Activated CD8-positive, alpha-beta T cell treated with anti-CD3 and anti-CD28 coated beads, Interleukin-2, amount 10 ng/mL, durations not matched to agents 7 days and 5 days (primary cell): ENCODE data around the gene PKDCC. TPM values are rescaled to one million over a fixed set of nuclear protein-coding genes. Genes with fewer than 3 reads are reported as not detected.
"Not testable (repeated sequence)": the region's sequence is repeated elsewhere in the genome, so short reads cannot be mapped to it uniquely, and the experiment has no call there.

Experiments used
- ATAC-seq: fragments of 150-1000 bp; cut with Tn5 transposase; one replicate; pipeline ENCODE4 v1.10.0; 2021; ENCODE audit warnings: moderate library complexity
- CTCF ChIA-PET: fragments of 350-600 bp; sonication (Branson Sonifier 250); formaldehyde crosslinking; loops from one replicate; lab custom pipeline; 2021; ENCODE audit warnings: antibody characterized with exemption; lab: Charles Lee
- POLR2A ChIA-PET: fragments of 350-600 bp; sonication (Branson Sonifier 250); formaldehyde crosslinking; loops from one replicate; lab custom pipeline; 2021; ENCODE audit warnings: antibody characterized with exemption; lab: Charles Lee
- DNase-seq: peaks from one replicate; pipeline ENCODE4 v3.0.0-alpha.2; 2020
- H3K27ac Mint-ChIP-seq: one replicate; pipeline ENCODE4 v1.8.0; 2021; ENCODE audit warnings: mild to moderate bottlenecking, mixed read lengths
- H3K27me3 Mint-ChIP-seq: one replicate; pipeline ENCODE4 v1.8.0; 2021; ENCODE audit warnings: low read depth, mixed read lengths
- H3K36me3 Mint-ChIP-seq: one replicate; pipeline ENCODE4 v1.8.0; 2021; ENCODE audit warnings: low read depth, mixed read lengths
- H3K4me1 Mint-ChIP-seq: one replicate; pipeline ENCODE4 v1.8.0; 2021; ENCODE audit warnings: low read depth, mixed read lengths
- H3K4me3 Mint-ChIP-seq: one replicate; pipeline ENCODE4 v1.8.0; 2021; ENCODE audit warnings: mild to moderate bottlenecking, mixed read lengths
- H3K9me3 Mint-ChIP-seq: one replicate; pipeline ENCODE4 v1.8.0; 2022; ENCODE audit warnings: mixed read lengths; ENCODE audit not compliant: insufficient read depth
- total RNA-seq, 2 experiments: library from RNA; stranded (reverse); gene quantifications; one replicate each; pipeline ENCODE4 v1.2.3, GENCODE V29; 2021

PKDCC gene
- total RNA-seq, 2 experiments from 2014 or later = not detected

DNA sequence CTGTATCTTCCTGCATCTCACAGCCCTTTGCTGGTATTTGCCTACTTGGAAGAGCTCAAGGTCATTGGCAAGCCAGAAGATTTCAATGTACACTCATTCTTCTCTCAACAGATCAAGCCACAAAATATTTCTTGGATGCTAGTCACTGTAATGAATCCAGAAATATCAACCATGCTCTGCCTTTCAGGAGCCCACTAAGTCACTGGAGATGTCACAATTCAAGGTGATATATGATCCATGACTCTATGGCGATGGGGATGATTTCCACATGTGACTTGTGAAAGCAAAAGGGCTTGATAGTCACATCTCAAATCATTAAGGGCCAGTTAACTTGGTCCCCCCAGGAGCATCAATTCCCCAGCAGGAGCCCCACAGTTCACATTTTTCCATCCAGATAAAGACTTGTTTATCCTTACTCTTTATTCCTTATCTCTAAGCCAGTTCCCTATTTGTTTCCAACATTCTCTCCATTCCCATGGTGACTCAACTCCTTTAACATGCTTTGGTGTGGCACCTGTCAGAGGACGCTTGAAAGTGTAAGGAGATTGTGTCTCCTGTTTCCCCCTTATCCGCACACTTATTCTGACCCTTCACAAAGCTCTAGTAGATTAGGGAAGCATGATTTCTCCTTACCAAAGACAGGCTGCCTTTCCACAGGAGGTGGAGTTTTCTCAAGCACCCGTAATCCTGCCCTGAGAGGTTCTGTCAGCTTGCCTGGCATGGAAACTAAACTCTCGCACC lies 15.8 kb downstream of the PKDCC start:
- H3K27ac Mint-ChIP-seq = no peak overlapping the region
- ATAC-seq = no peak
- H3K4me3 Mint-ChIP-seq = no peak overlapping the region
- H3K36me3 Mint-ChIP-seq = no peaks in the 10 kb centered on the region
- CTCF ChIA-PET = no interaction called here
- POLR2A ChIA-PET = no interaction called here
- no peaks in the 10 kb centered on the region for H3K9me3 Mint-ChIP-seq
- no peaks in the 10 kb centered on the region for H3K4me1 Mint-ChIP-seq
- peaks cover 16% of the 10 kb centered on the region for H3K27me3 Mint-ChIP-seq
- DNase-seq = no peak

DNA sequence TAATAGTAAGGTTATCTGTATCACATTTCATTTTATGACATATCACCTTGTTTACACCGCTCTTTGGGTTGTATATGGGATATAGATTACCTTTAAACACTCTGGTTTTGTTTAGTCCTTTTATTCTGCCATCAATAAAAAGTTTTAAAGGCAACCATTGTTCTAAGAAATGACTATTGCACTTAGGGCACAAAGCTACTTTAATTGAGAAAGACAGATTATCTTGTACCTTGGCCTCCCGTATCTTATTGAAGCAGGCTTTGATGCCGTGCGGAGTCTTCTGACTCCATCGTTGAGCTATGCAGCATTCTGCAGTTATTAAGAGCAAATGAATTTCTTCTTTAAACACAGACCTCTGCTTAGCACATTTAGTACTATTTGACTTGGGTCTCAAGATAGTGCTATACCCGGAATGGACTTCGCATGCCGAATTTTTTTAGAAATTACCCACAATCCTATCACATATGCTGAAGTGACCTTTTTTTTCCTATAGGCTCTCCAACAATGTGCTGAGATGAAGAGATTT lies 16.7 kb downstream of the PKDCC start:
- no peak for ATAC-seq
- no peak overlapping the region for H3K4me3 Mint-ChIP-seq

DNA sequence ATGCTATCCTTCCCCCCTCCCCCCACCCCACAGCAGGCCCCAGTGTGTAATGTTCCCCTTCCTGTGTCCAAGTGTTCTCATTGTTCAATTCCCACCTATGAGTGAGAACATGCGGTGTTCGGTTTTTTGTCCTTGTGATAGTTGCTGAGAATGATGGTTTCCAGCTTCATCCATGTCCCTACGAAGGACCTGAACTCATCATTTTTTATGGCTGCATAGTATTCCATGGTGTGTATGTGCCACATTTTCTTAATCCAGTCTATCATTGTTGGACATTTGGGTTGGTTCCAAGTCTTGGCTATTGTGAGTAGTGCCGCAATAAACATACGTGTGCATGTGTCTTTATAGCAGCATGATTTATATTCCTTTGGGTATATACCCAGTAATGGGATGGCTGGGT lies 17.9 kb downstream of the PKDCC start:
- H3K4me3 Mint-ChIP-seq, H3K27ac Mint-ChIP-seq, POLR2A ChIA-PET, H3K9me3 Mint-ChIP-seq, CTCF ChIA-PET, H3K4me1 Mint-ChIP-seq, ATAC-seq, H3K36me3 Mint-ChIP-seq, DNase-seq: not testable (repeated sequence)
- peaks cover 23% of the 10 kb centered on the region for H3K27me3 Mint-ChIP-seq

More for the DNA sequence above, 16.7 kb downstream of the PKDCC start:
- Mint-ChIP-seq H3K36me3 (no peaks in the 10 kb centered on the region), H3K9me3 (no peaks in the 10 kb centered on the region), H3K27me3 (peaks cover 19% of the 10 kb centered on the region), H3K4me1 (no peaks in the 10 kb centered on the region), H3K27ac (no peak overlapping the region)
- no peak for DNase-seq
- ChIA-PET POLR2A (no interaction called here), CTCF (no interaction called here)

DNA sequence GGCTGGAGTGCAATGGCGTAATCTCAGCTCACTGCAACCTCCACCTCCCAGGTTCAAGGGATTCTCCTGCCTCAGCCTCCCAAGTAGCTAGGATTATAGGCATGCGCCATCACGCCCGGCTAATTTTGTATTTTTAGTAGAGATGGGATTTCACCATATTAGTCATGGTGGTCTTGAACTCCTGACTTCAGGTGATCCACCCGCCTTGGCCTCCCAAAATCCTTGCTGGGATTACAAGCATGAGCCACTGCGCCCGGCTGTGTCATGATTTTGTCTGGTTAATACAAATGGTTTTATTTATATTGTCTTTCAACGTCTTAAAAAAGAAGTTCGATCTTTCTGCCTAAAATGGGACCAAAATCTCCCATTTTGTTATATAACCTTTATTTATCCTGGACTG lies 19.2 kb downstream of the PKDCC start:
- H3K27ac Mint-ChIP-seq, ATAC-seq, H3K9me3 Mint-ChIP-seq, POLR2A ChIA-PET, H3K36me3 Mint-ChIP-seq, DNase-seq, H3K4me1 Mint-ChIP-seq, H3K4me3 Mint-ChIP-seq: not testable (repeated sequence)
- CTCF ChIA-PET = interaction anchor here (1.2 kb wide), 1 partner anchor 197 kb away, joined by 3 read pairs; no protein-coding TSS in a partner anchor
- H3K27me3 Mint-ChIP-seq = peaks cover 19% of the 10 kb centered on the region

DNA sequence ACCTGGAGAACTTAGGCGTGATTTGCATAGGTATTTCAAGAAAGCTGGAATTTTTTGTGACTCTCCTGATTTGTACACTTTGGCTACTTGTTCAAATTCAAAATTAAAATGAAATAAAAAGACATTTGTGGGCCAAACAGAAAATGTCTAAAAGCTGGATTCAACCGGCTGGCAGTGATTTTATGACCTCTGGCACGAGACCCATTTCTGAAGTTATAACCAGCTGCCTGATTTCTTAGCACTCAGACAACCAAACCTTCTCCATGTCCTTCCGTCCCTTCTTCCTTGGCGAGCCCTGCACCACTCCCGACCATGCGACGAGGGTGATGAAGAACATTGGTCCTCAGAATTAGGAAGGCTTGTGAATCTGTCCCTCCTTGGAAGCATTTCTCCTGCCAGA lies 19.7 kb downstream of the PKDCC start:
- no peaks in the 10 kb centered on the region for H3K36me3 Mint-ChIP-seq
- POLR2A ChIA-PET = no interaction called here
- DNase-seq (no peak), ATAC-seq (no peak)
- no peak overlapping the region for H3K4me3 Mint-ChIP-seq
- peaks cover 16% of the 10 kb centered on the region for H3K27me3 Mint-ChIP-seq
- H3K27ac Mint-ChIP-seq = no peak overlapping the region
- CTCF ChIA-PET = interaction anchor here (1.2 kb wide), 1 partner anchor 197 kb away, joined by 3 read pairs; no protein-coding TSS in a partner anchor
- H3K9me3 Mint-ChIP-seq = no peaks in the 10 kb centered on the region
- no peaks in the 10 kb centered on the region for H3K4me1 Mint-ChIP-seq

DNA sequence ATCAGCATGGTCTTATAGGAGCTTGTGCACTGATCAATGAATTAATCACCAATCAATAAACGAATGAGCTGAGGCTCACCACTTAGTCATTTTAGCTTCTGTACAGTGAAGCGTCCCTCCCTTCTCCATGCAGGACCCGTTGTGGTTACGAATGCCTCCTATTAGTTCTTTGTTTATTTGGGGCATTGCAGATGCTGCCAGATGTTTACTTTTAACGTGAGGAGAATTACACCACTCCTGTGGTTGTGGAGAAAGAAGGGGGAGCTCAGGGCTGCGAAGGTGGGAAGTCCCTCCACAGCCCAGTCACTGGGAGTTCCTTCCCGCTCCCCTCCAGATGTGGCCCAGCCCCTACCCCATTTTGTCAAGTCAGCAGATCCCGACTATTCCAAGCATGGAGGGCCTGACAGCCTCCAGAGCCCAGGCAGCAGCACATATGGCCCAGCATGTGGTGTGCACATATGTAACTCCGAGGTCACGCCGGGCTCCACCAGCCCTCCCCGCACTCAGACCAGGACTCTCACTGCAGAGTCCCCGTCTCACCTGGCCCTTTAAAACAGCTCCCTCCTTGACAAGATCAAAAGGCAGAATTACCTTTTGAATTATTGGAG lies 20.9 kb downstream of the PKDCC start:
- Mint-ChIP-seq H3K4me1 (no peaks in the 10 kb centered on the region), H3K27me3 (peaks cover 15% of the 10 kb centered on the region), H3K36me3 (no peaks in the 10 kb centered on the region), H3K4me3 (no peak overlapping the region), H3K27ac (no peak overlapping the region), H3K9me3 (no peaks in the 10 kb centered on the region)
- POLR2A ChIA-PET = no interaction called here
- CTCF ChIA-PET = interaction anchor here (0.8 kb wide), 1 partner anchor 9 kb away, joined by 3 read pairs; no protein-coding TSS in a partner anchor
- DNase-seq = no peak
- no peak for ATAC-seq

DNA sequence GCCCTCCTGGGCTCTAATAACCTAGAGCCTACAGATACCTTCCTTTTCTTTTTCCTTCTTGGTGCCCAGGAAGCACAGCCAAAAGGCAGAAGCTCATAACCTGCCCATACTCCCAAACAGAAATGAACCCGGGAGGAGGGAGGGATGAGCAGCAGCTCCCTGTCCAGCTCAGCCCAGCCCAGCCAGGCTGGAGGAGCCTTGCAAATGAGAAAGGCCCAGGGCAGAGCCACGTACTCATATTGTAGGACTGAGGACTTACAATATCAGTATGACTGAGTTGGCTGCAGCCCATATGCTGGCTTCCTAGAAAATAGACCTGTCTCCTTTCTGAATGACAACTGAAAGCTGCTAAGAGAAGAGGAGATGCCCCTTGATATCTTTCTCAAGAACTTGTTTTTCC lies 21.7 kb downstream of the PKDCC start:
- no peaks in the 10 kb centered on the region for H3K9me3 Mint-ChIP-seq
- H3K4me3 Mint-ChIP-seq = no peak overlapping the region
- no peak for DNase-seq
- H3K4me1 Mint-ChIP-seq = no peaks in the 10 kb centered on the region
- no peak for ATAC-seq
- ChIA-PET POLR2A (no interaction called here), CTCF (interaction anchor here (0.8 kb wide), 1 partner anchor 8 kb away, joined by 3 read pairs; no protein-coding TSS in a partner anchor)
- H3K36me3 Mint-ChIP-seq = no peaks in the 10 kb centered on the region
- H3K27ac Mint-ChIP-seq = no peak overlapping the region
- H3K27me3 Mint-ChIP-seq = peaks cover 10% of the 10 kb centered on the region

DNA sequence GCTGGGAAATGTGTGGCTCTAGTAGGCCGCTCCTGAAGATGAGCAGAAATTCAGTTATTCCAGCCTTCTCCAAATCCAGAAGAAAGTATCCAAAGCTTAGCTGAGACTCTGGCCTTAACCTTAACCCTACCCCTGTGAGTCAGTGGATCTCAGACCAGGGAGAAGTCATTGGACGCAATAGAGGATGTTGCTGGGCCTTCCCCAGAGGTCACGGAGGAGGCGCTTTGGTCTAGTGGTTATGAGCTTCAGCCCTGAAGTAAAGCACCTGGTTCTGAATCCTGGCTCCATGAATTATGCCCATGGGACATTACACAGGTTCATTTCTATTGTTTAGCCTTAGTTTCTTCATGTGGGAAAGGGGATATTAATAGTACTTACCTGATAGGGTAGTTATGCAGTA lies 24.0 kb downstream of the PKDCC start:
- peaks cover 8% of the 10 kb centered on the region for H3K27me3 Mint-ChIP-seq
- H3K4me3 Mint-ChIP-seq = no peak overlapping the region
- H3K9me3 Mint-ChIP-seq = no peaks in the 10 kb centered on the region
- H3K4me1 Mint-ChIP-seq = no peaks in the 10 kb centered on the region
- DNase-seq = no peak
- CTCF ChIA-PET = no interaction called here
- no peak for ATAC-seq
- H3K36me3 Mint-ChIP-seq = no peaks in the 10 kb centered on the region
- H3K27ac Mint-ChIP-seq = no peak overlapping the region
- POLR2A ChIA-PET = no interaction called here

DNA sequence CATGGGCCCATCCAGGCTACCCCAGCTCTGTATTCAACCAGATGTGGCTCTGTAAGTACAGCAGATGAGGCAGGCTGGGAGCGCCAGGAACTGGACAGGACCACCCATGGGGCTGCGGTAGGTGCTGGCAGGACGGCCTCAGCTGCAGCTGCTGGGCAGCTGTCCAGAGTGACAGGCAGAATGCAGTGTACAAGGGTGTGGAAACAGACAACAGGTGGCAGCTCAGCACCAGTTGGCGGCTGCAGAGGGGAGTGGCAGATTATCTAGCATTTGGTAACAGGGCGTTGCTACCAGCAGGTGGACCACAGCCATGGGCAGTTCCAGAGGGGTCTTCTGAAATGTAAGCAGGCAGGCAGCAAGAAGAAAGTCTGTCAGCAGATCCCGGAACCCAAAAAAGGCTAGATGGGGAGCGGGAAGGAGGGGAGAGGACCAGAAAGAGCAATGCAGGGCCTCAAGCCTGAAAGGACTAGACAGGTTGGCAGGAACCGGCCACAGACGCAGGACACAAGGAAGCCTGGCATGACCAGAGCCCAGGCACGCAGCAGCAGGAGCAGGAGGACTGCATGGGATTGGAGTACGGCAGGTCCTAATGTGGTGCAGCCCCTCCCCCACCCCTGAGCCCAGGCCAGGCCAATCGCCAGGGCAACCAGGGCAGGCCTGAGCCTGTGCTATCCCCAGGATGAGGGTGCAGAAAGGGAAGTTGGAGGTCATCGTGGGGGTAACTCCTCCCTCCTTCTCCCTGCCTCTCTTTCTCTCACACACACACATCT lies 24.7 kb downstream of the PKDCC start:
- no peak overlapping the region for H3K27ac Mint-ChIP-seq
- ATAC-seq (no peak), DNase-seq (no peak)
- no peaks in the 10 kb centered on the region for H3K9me3 Mint-ChIP-seq
- ChIA-PET POLR2A (no interaction called here), CTCF (no interaction called here)
- no peak overlapping the region for H3K4me3 Mint-ChIP-seq
- no peaks in the 10 kb centered on the region for H3K36me3 Mint-ChIP-seq
- no peaks in the 10 kb centered on the region for H3K4me1 Mint-ChIP-seq
- H3K27me3 Mint-ChIP-seq = peaks cover 8% of the 10 kb centered on the region

DNA sequence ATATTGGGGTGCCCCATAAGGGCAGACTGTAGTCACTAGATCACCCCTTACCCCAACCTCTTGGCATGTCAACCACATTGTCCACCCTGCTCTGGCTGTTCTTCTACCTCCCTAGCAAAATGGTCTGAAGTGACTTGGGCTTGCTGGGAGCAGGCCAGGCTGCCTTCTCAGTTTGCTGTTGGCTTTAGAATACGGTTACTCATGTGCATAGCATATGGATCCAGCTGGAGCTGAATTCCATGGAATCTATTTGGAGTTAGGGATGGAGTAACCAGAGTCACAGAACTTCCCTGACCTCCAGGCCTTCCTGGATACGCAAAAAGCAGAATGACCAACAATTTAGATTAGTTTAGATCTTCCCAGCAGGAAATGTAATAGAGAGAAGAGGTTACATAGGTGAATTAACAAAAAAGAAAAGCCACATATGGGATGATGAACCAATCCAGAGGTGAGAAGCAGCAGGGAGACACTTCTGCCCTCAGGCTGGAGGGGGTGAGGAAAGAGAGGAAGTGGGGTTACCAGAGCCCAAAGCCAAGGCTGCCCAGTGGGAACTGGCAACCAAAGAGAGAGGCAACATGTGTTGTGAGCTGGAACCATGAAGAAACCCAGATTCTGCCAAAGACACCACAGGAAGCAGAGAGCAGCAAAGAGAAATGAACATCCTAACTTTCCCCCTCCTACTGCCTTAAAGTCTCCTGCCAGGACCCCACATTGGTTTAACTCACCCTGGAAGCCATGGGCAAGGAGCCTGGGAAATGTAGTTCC lies 26.1 kb downstream of the PKDCC start:
- no peak for DNase-seq

DNA sequence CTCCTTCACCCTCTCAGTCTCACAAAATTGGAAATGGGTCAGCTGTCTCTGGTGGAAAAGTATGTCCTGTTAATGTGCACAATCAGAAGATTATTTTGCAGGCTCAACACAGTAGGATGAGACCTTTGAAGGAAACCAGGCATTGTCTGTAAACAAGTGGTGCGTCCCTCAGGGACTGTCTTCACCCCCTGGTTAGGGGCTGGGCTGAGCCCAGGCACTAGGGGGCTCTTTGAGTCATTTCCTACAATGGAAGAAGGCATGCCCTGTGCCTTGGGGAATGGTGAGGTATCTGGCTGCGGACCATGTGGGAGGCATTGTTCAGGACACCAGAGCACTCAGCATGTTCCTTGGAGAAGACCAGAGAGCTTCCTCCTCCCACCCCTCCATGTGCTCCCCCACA lies 26.8 kb downstream of the PKDCC start:
- no peak for ATAC-seq
- CTCF ChIA-PET = interaction anchor here (0.8 kb wide), 1 partner anchor 221 kb away, joined by 3 read pairs; no protein-coding TSS in a partner anchor

More for the DNA sequence above, 26.1 kb downstream of the PKDCC start:
- no peak for ATAC-seq
- Mint-ChIP-seq H3K4me3 (no peak overlapping the region), H3K27ac (no peak overlapping the region), H3K36me3 (no peaks in the 10 kb centered on the region), H3K9me3 (no peaks in the 10 kb centered on the region), H3K4me1 (no peaks in the 10 kb centered on the region), H3K27me3 (peaks cover 7% of the 10 kb centered on the region)
- ChIA-PET POLR2A (no interaction called here), CTCF (no interaction called here)

More for the DNA sequence above, 26.8 kb downstream of the PKDCC start:
- H3K4me1 Mint-ChIP-seq = no peaks in the 10 kb centered on the region
- no peak overlapping the region for H3K27ac Mint-ChIP-seq
- H3K9me3 Mint-ChIP-seq = no peaks in the 10 kb centered on the region
- peaks cover 9% of the 10 kb centered on the region for H3K27me3 Mint-ChIP-seq
- no peaks in the 10 kb centered on the region for H3K36me3 Mint-ChIP-seq
- no peak overlapping the region for H3K4me3 Mint-ChIP-seq
- POLR2A ChIA-PET = no interaction called here
- DNase-seq = no peak
